Measurements from ENCODE around the gene SEMA4B. TPM values are rescaled to one million over a fixed set of nuclear protein-coding genes. Genes with fewer than 3 reads are reported as not detected.

Gene SEMA4B
- total RNA-seq, 1 experiment from 2014 or later, result 32.5 TPM

DNA sequence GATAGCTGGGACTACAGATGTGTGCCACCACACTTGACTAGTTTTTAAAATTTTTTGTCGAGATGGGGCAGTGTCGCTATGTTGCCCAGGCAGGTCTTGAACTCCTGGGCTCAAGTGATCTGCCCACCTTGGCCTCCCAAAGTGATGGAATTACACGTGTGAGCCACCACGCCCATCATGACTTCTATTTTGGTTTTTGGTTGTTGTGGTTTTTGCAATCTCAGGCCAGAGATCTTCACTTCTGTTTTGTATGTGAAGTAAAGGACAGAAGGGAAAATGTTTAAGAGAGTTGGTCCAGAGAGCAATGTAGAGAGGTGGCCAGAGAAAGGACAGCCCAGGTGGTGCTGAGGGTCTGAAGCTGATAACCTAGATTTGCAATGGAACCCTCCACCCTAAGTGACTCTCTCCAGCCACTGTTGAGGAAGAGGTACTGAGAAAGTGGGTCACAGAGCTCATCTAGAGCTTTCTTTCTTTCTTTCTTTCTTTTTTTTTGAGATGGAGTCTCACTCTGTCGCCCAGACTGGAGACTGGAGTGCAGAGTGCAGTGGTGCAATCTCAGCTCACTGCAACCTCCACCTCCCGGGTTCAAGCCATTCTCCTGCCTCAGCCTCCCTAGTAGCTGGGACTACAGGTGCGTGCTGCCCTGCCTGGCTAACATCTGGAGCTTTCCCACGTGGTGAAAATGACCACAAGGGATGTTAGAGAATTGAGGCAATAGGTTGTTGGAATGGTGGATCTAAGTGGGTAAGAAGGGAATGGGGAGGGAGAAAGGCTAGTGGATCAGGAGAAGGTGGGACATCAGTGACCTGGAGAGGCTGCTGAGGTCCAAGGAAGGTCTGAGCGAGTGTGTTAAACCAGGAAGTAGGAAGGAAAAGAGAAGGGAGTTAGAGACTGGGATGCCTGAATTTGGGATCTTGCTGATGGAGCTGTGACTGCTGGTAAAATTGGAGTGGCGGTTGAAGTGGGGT is 22.4 kb upstream of the SEMA4B start:
- H3K27me3 ChIP-seq (ENCODE audit: insufficient read depth, low read length), result no peaks in the 10 kb centered on the region
- DNase-seq, result no peak
- H4K91ac ChIP-seq (ENCODE audit: insufficient read length, low read depth, low read length), result no peak overlapping the region
- no peaks in the 10 kb centered on the region for H4K20me1 ChIP-seq (ENCODE audit: control insufficient read depth, insufficient read depth, insufficient read length)
- H2AFZ ChIP-seq (ENCODE audit: low read length), result no peak overlapping the region
- no peak overlapping the region for H2BK15ac ChIP-seq (ENCODE audit: low read depth, low read length)
- Mint-ChIP-seq H3K27me3 (ENCODE audit: low read depth) (peaks cover 5% of the 10 kb centered on the region), H3K27ac (no peak overlapping the region), H3K9me3 (no peaks in the 10 kb centered on the region; a peak in 1 of 5 replicates), H3K36me3 (ENCODE audit: insufficient read depth in 1 of 3, low read depth in 3 of 3) (no peaks in the 10 kb centered on the region), H3K4me3 (no peak overlapping the region), H3K4me1 (peaks cover 29 to 48% of the 10 kb centered on the region in 2 experiments)
- H2AK5ac ChIP-seq (ENCODE audit: insufficient read length, low read length), result no peak overlapping the region
- H3K9me3 ChIP-seq (ENCODE audit: control insufficient read depth, low read depth, low read length), result no peaks in the 10 kb centered on the region
- no peaks in the 10 kb centered on the region for H3K23me2 ChIP-seq (ENCODE audit: insufficient read length, low read depth, low read length, poor library complexity, severe bottlenecking)
- H3K23ac ChIP-seq (ENCODE audit: insufficient read length, low read depth, low read length), result no peak overlapping the region
- H2BK5ac ChIP-seq (ENCODE audit: insufficient read length, low read length), result no peak overlapping the region
- no peaks in the 10 kb centered on the region for H3K79me2 ChIP-seq (ENCODE audit: insufficient read depth, low read length)
- H4K8ac ChIP-seq (replicated peaks; ENCODE audit: insufficient read length, low read depth, low read length), result no peak overlapping the region
- H2BK20ac ChIP-seq (ENCODE audit: low read depth, low read length, poor library complexity, severe bottlenecking), result no peak overlapping the region
- H2BK12ac ChIP-seq (ENCODE audit: insufficient read length, low read depth, low read length), result no peak overlapping the region
- TF ChIP-seq, protein P1, sequence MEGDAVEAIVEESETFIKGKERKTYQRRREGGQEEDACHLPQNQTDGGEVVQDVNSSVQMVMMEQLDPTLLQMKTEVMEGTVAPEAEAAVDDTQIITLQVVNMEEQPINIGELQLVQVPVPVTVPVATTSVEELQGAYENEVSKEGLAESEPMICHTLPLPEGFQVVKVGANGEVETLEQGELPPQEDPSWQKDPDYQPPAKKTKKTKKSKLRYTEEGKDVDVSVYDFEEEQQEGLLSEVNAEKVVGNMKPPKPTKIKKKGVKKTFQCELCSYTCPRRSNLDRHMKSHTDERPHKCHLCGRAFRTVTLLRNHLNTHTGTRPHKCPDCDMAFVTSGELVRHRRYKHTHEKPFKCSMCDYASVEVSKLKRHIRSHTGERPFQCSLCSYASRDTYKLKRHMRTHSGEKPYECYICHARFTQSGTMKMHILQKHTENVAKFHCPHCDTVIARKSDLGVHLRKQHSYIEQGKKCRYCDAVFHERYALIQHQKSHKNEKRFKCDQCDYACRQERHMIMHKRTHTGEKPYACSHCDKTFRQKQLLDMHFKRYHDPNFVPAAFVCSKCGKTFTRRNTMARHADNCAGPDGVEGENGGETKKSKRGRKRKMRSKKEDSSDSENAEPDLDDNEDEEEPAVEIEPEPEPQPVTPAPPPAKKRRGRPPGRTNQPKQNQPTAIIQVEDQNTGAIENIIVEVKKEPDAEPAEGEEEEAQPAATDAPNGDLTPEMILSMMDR (conservative IDR thresholded peaks at IDR 0.05), result no peak
- H3K79me1 ChIP-seq (ENCODE audit: insufficient read depth, low read depth, low read length, poor library complexity, severe bottlenecking), result no peaks in the 10 kb centered on the region
- no peaks in the 10 kb centered on the region; the same call in 1 of the 2 replicates for H3K4me1 ChIP-seq (ENCODE audit: insufficient read depth, low read length)
- H3K56ac ChIP-seq (ENCODE audit: insufficient read length, low read depth, low read length), result no peak overlapping the region
- no peak overlapping the region for H2BK120ac ChIP-seq (ENCODE audit: low read depth, low read length, poor library complexity, severe bottlenecking)
- H3K14ac ChIP-seq (ENCODE audit: insufficient read depth, low read length), result no peak overlapping the region
- no peak overlapping the region for H3T11ph ChIP-seq (ENCODE audit: low read length)
- no CpG with 5 or more reads among the region's 10 CpGs for WGBS (ENCODE audit: extremely low coverage, insufficient read length, low lambda C conversion rate)
- H4K5ac ChIP-seq (ENCODE audit: insufficient read length, low read depth, low read length), result no peak overlapping the region
- H3K27ac ChIP-seq (ENCODE audit: insufficient read length, low read depth, low read length), result no peak overlapping the region
- no peak overlapping the region for H3K4me2 ChIP-seq (ENCODE audit: insufficient read depth, insufficient read length, low read length)
- H3K4ac ChIP-seq (ENCODE audit: low read depth, low read length), result no peak overlapping the region
- no peak overlapping the region for H3K9ac ChIP-seq (ENCODE audit: extremely low read depth, insufficient read length, low read length)
- no peak overlapping the region for H3K18ac ChIP-seq (ENCODE audit: insufficient read length, low read depth, low read length)

Measured in H9 (cell line).